T1000 (cell line): ENCODE measurements around the gene DTHD1.

Source experiments
- DNase-seq: peaks from one replicate; lab custom pipeline; 2025; ENCODE audit warnings: mixed read lengths; lab: John Stamatoyannopoulos, UW

The DTHD1 gene

GRCh38 chr4:36348403-36348938, 67.1 kb downstream of the DTHD1 start:
- no peak for DNase-seq

- no peak for DNase-seq
Observed at GRCh38 chr4:36349938-36350549, 68.6 kb downstream of the DTHD1 start.

- peak; percentile 50 for DNase-seq
Observed at GRCh38 chr4:36351082-36351666, 69.8 kb downstream of the DTHD1 start.

- DNase-seq: no peak
Observed at GRCh38 chr4:36353998-36354397, 72.6 kb downstream of the DTHD1 start.

- no peak for DNase-seq
Observed at GRCh38 chr4:36358173-36358572, 76.8 kb downstream of the DTHD1 start.

GRCh38 chr4:36360755-36361154, 79.3 kb downstream of the DTHD1 start:
- no peak for DNase-seq

GRCh38 chr4:36363024-36363423, 81.6 kb downstream of the DTHD1 start:
- DNase-seq: no peak

GRCh38 chr4:36374836-36375511, 93.6 kb downstream of the DTHD1 start:
- DNase-seq: no peak

- DNase-seq: no peak
Observed at GRCh38 chr4:36385951-36386571, 104.6 kb downstream of the DTHD1 start.

GRCh38 chr4:36386691-36387090, 105.3 kb downstream of the DTHD1 start:
- no peak for DNase-seq

GRCh38 chr4:36388710-36389109, 107.3 kb downstream of the DTHD1 start:
- DNase-seq: no peak

GRCh38 chr4:36391411-36391810, 110.0 kb downstream of the DTHD1 start:
- no peak for DNase-seq

GRCh38 chr4:36392024-36392423, 110.6 kb downstream of the DTHD1 start:
- DNase-seq: peak; percentile 28

GRCh38 chr4:36392916-36393315, 111.5 kb downstream of the DTHD1 start:
- no peak for DNase-seq
